Mesendoderm (in vitro differentiated cells): ENCODE results near the gene USP17L11.
"Not testable (repeated sequence)": the region's sequence is repeated elsewhere in the genome, so short reads cannot be mapped to it uniquely, and the experiment has no call there.

Source experiments
- DNase-seq: peaks from one replicate; pipeline ENCODE4 v3.0.0; 2013
- H2AK5ac ChIP-seq: 2 replicates; pipeline ENCODE4 v1.6.1; 2013; ENCODE audit warnings: low read length, inconsistent platforms
- H2BK120ac ChIP-seq: 2 replicates; pipeline ENCODE4 v1.6.1; 2013; ENCODE audit warnings: low read depth, mild to moderate bottlenecking, low read length, moderate library complexity, mixed read lengths
- H2BK15ac ChIP-seq: replicated peaks from 2 replicates; pipeline ENCODE4 v1.6.1; 2013; ENCODE audit warnings: low read depth, mild to moderate bottlenecking, moderate library complexity
- H2BK5ac ChIP-seq: 2 replicates; pipeline ENCODE4 v1.6.1; 2013; ENCODE audit warnings: low read length, inconsistent platforms
- H3K18ac ChIP-seq: 2 replicates; pipeline ENCODE4 v1.6.1; 2013; ENCODE audit warnings: mild to moderate bottlenecking, low read length, mixed read lengths
- H3K23ac ChIP-seq: one replicate; pipeline ENCODE4 v1.6.1; 2013; ENCODE audit warnings: low read length
- H3K27ac ChIP-seq: 2 replicates; pipeline ENCODE4 v1.5.1; 2013; ENCODE audit warnings: low read depth, mild to moderate bottlenecking, inconsistent platforms, low read length, moderate library complexity
- H3K27me3 ChIP-seq: 2 replicates; pipeline ENCODE4 v1.6.1; 2013; ENCODE audit warnings: low read length, control low read depth, mild to moderate bottlenecking, inconsistent platforms; ENCODE audit not compliant: insufficient read depth, poor library complexity
- H3K36me3 ChIP-seq: 2 replicates; pipeline ENCODE4 v1.6.1; 2013; ENCODE audit warnings: low read length, inconsistent platforms; ENCODE audit not compliant: control insufficient read depth, insufficient read depth
- H3K4ac ChIP-seq: one replicate; pipeline ENCODE4 v1.6.1; 2013; ENCODE audit warnings: low read depth, mild to moderate bottlenecking, low read length, moderate library complexity
- H3K4me1 ChIP-seq: 2 replicates; pipeline ENCODE4 v1.6.1; 2013; ENCODE audit warnings: low read depth, low read length, inconsistent platforms; ENCODE audit not compliant: control insufficient read depth
- H3K4me2 ChIP-seq: 2 replicates; pipeline ENCODE4 v1.6.1; 2013; ENCODE audit warnings: low read length
- H3K4me3 ChIP-seq: 2 replicates; pipeline ENCODE4 v1.5.1; 2013; ENCODE audit warnings: mild to moderate bottlenecking, low read length
- H3K56ac ChIP-seq: one replicate; pipeline ENCODE4 v1.6.1; 2013; ENCODE audit warnings: low read length
- H3K79me1 ChIP-seq: 2 replicates; pipeline ENCODE4 v1.6.1; 2013; ENCODE audit warnings: low read length, inconsistent platforms
- H3K79me2 ChIP-seq: 2 replicates; pipeline ENCODE4 v1.6.1; 2013; ENCODE audit warnings: mild to moderate bottlenecking, low read length; ENCODE audit not compliant: control insufficient read depth, insufficient read depth
- H3K9ac ChIP-seq: 2 replicates; pipeline ENCODE4 v1.6.1; 2013; ENCODE audit warnings: low read length, inconsistent platforms
- H4K5ac ChIP-seq: one replicate; pipeline ENCODE4 v1.6.1; 2013; ENCODE audit warnings: low read length
- H4K8ac ChIP-seq: one replicate; pipeline ENCODE4 v1.6.1; 2013; ENCODE audit warnings: low read depth, mild to moderate bottlenecking, control low read depth, low read length, moderate library complexity
- WGBS: extraction: QIAGEN DNeasy Blood & Tissue Kit; methylation state at CpG from one replicate; pipeline ENCODE4 v1.1.7; 2013; ENCODE audit warnings: low lambda C conversion rate, missing lambda C conversion rate; ENCODE audit not compliant: insufficient coverage; ENCODE audit errors: extremely low coverage; 5-methylcytosine and 5-hydroxymethylcytosine counted together

The USP17L11 gene

GRCh38 chr4:9247953-9248680, 32.9 kb downstream of the USP17L11 start, which contains the start of gene USP17L18:
Gene USP17L18 (plus strand): TSS chr4:9248630. CDS start chr4:9248630, 0 bp downstream.
- H2BK120ac ChIP-seq, H4K5ac ChIP-seq, H4K8ac ChIP-seq, H3K79me2 ChIP-seq, H3K27ac ChIP-seq, H2AK5ac ChIP-seq, H3K56ac ChIP-seq, H3K4me2 ChIP-seq, H3K27me3 ChIP-seq, H3K18ac ChIP-seq, H3K4me1 ChIP-seq, H3K23ac ChIP-seq, H2BK5ac ChIP-seq, H3K9ac ChIP-seq, H3K36me3 ChIP-seq, H3K4me3 ChIP-seq, H3K79me1 ChIP-seq, H2BK15ac ChIP-seq, H3K4ac ChIP-seq: not testable (repeated sequence)
- 100% methylated on average over 3 of the region's 26 CpGs for WGBS
- peak; percentile 0 for DNase-seq

DNA sequence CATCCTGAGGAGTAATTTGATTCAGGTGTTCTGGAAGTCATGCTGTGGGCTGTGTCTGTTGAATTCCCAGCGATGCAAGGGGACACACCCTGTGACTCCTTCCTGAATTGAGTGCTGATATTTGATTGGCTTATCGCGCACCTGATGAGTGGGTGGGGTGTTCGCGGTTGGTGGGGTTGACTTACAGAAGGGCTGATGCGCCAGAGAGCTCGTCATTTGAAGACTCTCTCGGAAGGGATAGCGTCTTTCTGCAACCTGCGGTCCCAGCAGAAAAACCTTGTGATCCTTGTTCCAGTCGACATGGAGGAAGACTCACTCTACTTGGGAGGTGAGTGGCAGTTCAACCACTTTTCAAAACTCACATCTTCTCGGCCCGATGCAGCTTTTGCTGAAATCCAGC, 37.9 kb downstream of the USP17L11 start, which contains the start of gene USP17L19:
USP17L19 (plus strand) TSS at position 301 of the 400 bp plus-strand sequence; CDS start at position 301, 0 bp downstream.
- not testable (repeated sequence) for H4K5ac ChIP-seq, H3K27me3 ChIP-seq, H3K23ac ChIP-seq, H4K8ac ChIP-seq, H3K18ac ChIP-seq, H3K9ac ChIP-seq, H3K4ac ChIP-seq, H3K4me2 ChIP-seq, H2BK5ac ChIP-seq, H2BK15ac ChIP-seq, H3K4me1 ChIP-seq, H3K79me1 ChIP-seq, H3K4me3 ChIP-seq, DNase-seq, H3K79me2 ChIP-seq, H2AK5ac ChIP-seq, H3K56ac ChIP-seq, H2BK120ac ChIP-seq, H3K27ac ChIP-seq, H3K36me3 ChIP-seq
- no CpG with 5 or more reads among the region's 13 CpGs for WGBS

DNA sequence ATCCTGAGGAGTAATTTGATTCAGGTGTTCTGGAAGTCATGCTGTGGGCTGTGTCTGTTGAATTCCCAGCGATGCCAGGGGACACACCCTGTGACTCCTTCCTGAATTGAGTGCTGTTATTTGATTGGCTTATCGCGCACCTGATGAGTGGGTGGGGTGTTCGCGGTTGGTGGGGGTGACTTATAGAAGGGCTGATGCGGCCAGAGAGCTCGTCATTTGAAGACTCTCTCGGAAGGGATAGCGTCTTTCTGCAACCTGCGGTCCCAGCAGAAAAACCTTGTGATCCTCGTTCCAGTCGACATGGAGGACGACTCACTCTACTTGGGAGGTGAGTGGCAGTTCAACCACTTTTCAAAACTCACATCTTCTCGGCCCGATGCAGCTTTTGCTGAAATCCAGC, 42.6 kb downstream of the USP17L11 start, which contains the start of gene USP17L20:
USP17L20 (plus strand) TSS at position 301 of the 400 bp plus-strand sequence; CDS start at position 301, 0 bp downstream.
- H3K23ac ChIP-seq, H3K27me3 ChIP-seq, H3K27ac ChIP-seq, H2BK5ac ChIP-seq, H3K4me3 ChIP-seq, H3K4me1 ChIP-seq, H3K36me3 ChIP-seq, H4K8ac ChIP-seq, H3K18ac ChIP-seq, H3K79me2 ChIP-seq, H4K5ac ChIP-seq, H2BK15ac ChIP-seq, H3K4me2 ChIP-seq, H3K79me1 ChIP-seq, H3K56ac ChIP-seq, H3K4ac ChIP-seq, DNase-seq, H2BK120ac ChIP-seq, H2AK5ac ChIP-seq, H3K9ac ChIP-seq: not testable (repeated sequence)
- WGBS = no CpG with 5 or more reads among the region's 15 CpGs

DNA sequence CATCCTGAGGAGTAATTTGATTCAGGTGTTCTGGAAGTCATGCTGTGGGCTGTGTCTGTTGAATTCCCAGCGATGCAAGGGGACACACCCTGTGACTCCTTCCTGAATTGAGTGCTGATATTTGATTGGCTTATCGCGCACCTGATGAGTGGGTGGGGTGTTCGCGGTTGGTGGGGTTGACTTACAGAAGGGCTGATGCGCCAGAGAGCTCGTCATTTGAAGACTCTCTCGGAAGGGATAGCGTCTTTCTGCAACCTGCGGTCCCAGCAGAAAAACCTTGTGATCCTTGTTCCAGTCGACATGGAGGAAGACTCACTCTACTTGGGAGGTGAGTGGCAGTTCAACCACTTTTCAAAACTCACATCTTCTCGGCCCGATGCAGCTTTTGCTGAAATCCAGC, 47.4 kb downstream of the USP17L11 start, which contains the start of gene USP17L21:
USP17L21 (plus strand) TSS at position 301 of the 400 bp plus-strand sequence; CDS start at position 301, 0 bp downstream.
- not testable (repeated sequence) for H3K4me2 ChIP-seq, H3K27me3 ChIP-seq, H2AK5ac ChIP-seq, H3K4me3 ChIP-seq, H3K9ac ChIP-seq, H3K23ac ChIP-seq, H3K18ac ChIP-seq, H4K5ac ChIP-seq, H3K4ac ChIP-seq, H2BK5ac ChIP-seq, H3K56ac ChIP-seq, H3K36me3 ChIP-seq, H3K79me2 ChIP-seq, H3K27ac ChIP-seq, H2BK15ac ChIP-seq, DNase-seq, H3K4me1 ChIP-seq, H4K8ac ChIP-seq, H2BK120ac ChIP-seq, H3K79me1 ChIP-seq
- WGBS = no CpG with 5 or more reads among the region's 13 CpGs
